ENCODE measurements around the gene MITF.

GRCh38 chr3:69805491-69805890, 66.2 kb downstream of the MITF start:
- no peak for TF ChIP-seq CTCF (IDR thresholded peaks at IDR 0.05 in 8 of 11, conservative IDR thresholded peaks at IDR 0.05 in 3 of 11)
- no peak for TF ChIP-seq POLR2A (IDR thresholded peaks at IDR 0.05)
- no peak for TF ChIP-seq POLR2AphosphoS5 (IDR thresholded peaks at IDR 0.05)

Measured in spleen (tissue), 7 donors.